Esophagus muscularis mucosa (tissue), 4 donors: ENCODE measurements around the gene KCNA5. TPM values are rescaled to one million over a fixed set of nuclear protein-coding genes. Genes with fewer than 3 reads are reported as not detected.

Experiments
- DNase-seq: peaks from one replicate; pipeline ENCODE4 v3.0.0-alpha.2; 2017; ENCODE audit errors: extremely low spot score
- H3K27ac ChIP-seq, 4 donors: fragments of 200-600 bp; sonication (generic); replicated peaks in 1 of 4; 1 replicate in 3 of 4; 2 replicates in 1 of 4; pipeline ENCODE4 v1.5.1; 2016 to 2019; ENCODE audit warnings: mild to moderate bottlenecking in 1 of 4
- H3K27me3 ChIP-seq, 4 donors: fragments of 200-600 bp; sonication (generic); one replicate each; pipeline versions ENCODE4 v1.5.1 to v1.6.0; 2016 to 2019
- H3K36me3 ChIP-seq, 4 donors: fragments of 200-600 bp; sonication (generic); one replicate each; pipeline ENCODE4 v1.5.1; 2016 to 2019
- H3K4me1 ChIP-seq, 4 donors: fragments of 200-600 bp; sonication (generic); one replicate each; pipeline ENCODE4 v1.5.1; 2016 to 2019
- H3K4me3 ChIP-seq, 4 donors: fragments of 200-600 bp; sonication (generic); 1 replicate in 2 of 4; 2 replicates in 2 of 4; pipeline ENCODE4 v1.5.1; 2016 to 2019; ENCODE audit warnings: mild to moderate bottlenecking in 4 of 4, moderate library complexity in 1 of 4
- H3K9me3 ChIP-seq, 4 donors: fragments of 200-600 bp; sonication (generic); 1 replicate in 3 of 4; 2 replicates in 1 of 4; pipeline ENCODE4 v1.5.1; 2016 to 2019
- EP300 ChIP-seq: sonication (generic); formaldehyde crosslinking; IDR thresholded peaks from one replicate; pipeline ENCODE4 v1.6.1; 2017; ENCODE audit warnings: antibody characterized with exemption
- POLR2A ChIP-seq: fragments of 450-650 bp; IDR thresholded peaks from one replicate; pipeline ENCODE4 v1.6.1; 2017; ENCODE audit warnings: antibody characterized with exemption, moderate library complexity, mild to moderate bottlenecking, low read depth
- POLR2AphosphoS5 ChIP-seq, 2 donors: sonication (generic); formaldehyde crosslinking; IDR thresholded peaks; one replicate each; pipeline ENCODE4 v1.6.1; 2017; ENCODE audit warnings: antibody characterized with exemption in 2 of 2
- WGBS: methylation state at CpG from one replicate; pipeline ENCODE4 v1.1.5; 2018; 5-methylcytosine and 5-hydroxymethylcytosine counted together
- intact Hi-C: fragments of 100-400 bp; cut with DNase I; formaldehyde crosslinking; loops from one replicate; pipeline ENCODE4 v1.15.1; 2023
- total RNA-seq, 4 donors: library from RNA; depleted of rRNA; stranded (reverse); fragments of >200 nt; gene quantifications; one replicate each; pipeline versions ENCODE4 v1.1.0 to v1.2.1, GENCODE V29; 2016
- TF ChIP-seq, protein P1 (sequence below), 3 experiments: fragments of 200-600 bp in 2 of 3; fragments of 450-650 bp in 1 of 3; sonication (generic) in 2 of 3; IDR thresholded peaks; one replicate each; pipeline ENCODE4 v1.5.1; 2017 to 2019; ENCODE audit warnings: antibody characterized with exemption in 3 of 3, mild to moderate bottlenecking in 2 of 3, moderate library complexity in 1 of 3

Gene KCNA5
- total RNA-seq, 4 donors from 2014 or later, result 1.2 to 5.9 (median 2.2) TPM

DNA sequence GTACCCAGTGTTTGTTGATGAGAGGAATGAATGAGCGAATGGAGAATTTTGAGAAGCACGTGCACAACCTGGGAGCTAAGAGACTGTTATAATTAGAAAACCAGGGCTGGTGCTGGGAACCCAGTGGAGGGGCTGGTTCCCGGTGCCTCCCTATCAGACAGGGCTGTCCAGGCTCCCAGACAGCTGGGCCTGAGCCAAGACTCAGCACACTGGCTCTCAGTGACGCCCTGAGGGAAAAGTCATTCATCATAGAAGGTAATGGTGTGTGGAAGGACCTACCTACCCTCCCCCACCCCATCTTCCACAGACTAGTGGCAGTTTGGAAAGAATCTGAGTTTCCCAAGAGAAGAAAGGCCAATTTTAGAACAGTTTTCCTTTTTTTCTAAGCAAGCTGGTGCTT, 34.7 kb downstream of the KCNA5 start:
- intact Hi-C loops, result no loop called here
- H3K4me1 ChIP-seq, result peaks cover 21 to 33% (median 28%) of the 10 kb centered on the region in 4 donors
- DNase-seq, result no peak

DNA sequence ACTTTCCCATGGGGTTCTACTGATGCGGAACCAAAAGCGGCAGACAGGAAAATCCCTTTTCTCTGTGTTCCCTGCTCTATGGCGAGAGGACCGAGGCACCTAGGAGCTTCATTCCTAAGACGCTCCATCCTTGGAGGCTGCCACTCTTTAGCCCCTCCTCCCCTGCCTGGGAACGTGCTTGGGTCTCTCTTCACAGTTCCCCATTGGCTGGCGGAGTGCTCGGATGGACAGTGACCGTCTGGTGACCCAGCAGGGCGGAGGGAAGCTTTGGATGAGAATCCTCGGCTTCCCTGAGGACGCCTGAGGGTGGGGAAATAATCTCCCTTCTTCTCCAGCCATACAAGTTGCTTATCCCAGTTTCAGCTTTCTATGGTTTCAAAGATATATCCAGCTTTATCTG, 37.3 kb downstream of the KCNA5 start:
- intact Hi-C loops, result no loop called here
- WGBS, result 72% methylated on average over 12 of the region's 12 CpGs

More for the DNA sequence above, 34.7 kb downstream of the KCNA5 start:
- no peaks in the 10 kb centered on the region for H3K36me3 ChIP-seq
- TF ChIP-seq POLR2A (no peak), EP300 (no peak), POLR2AphosphoS5 (IDR thresholded peaks at IDR 0.05) (no peak)
- TF ChIP-seq, protein P1, sequence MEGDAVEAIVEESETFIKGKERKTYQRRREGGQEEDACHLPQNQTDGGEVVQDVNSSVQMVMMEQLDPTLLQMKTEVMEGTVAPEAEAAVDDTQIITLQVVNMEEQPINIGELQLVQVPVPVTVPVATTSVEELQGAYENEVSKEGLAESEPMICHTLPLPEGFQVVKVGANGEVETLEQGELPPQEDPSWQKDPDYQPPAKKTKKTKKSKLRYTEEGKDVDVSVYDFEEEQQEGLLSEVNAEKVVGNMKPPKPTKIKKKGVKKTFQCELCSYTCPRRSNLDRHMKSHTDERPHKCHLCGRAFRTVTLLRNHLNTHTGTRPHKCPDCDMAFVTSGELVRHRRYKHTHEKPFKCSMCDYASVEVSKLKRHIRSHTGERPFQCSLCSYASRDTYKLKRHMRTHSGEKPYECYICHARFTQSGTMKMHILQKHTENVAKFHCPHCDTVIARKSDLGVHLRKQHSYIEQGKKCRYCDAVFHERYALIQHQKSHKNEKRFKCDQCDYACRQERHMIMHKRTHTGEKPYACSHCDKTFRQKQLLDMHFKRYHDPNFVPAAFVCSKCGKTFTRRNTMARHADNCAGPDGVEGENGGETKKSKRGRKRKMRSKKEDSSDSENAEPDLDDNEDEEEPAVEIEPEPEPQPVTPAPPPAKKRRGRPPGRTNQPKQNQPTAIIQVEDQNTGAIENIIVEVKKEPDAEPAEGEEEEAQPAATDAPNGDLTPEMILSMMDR (IDR thresholded peaks at IDR 0.05), result no peak
- H3K4me3 ChIP-seq, result no peak overlapping the region
- H3K27ac ChIP-seq, result peak overlapping the region in 1 of 4 donors; percentile 27
- no peaks in the 10 kb centered on the region for H3K27me3 ChIP-seq
- no peaks in the 10 kb centered on the region for H3K9me3 ChIP-seq
- 29% methylated on average over 4 of the region's 4 CpGs for WGBS

DNA sequence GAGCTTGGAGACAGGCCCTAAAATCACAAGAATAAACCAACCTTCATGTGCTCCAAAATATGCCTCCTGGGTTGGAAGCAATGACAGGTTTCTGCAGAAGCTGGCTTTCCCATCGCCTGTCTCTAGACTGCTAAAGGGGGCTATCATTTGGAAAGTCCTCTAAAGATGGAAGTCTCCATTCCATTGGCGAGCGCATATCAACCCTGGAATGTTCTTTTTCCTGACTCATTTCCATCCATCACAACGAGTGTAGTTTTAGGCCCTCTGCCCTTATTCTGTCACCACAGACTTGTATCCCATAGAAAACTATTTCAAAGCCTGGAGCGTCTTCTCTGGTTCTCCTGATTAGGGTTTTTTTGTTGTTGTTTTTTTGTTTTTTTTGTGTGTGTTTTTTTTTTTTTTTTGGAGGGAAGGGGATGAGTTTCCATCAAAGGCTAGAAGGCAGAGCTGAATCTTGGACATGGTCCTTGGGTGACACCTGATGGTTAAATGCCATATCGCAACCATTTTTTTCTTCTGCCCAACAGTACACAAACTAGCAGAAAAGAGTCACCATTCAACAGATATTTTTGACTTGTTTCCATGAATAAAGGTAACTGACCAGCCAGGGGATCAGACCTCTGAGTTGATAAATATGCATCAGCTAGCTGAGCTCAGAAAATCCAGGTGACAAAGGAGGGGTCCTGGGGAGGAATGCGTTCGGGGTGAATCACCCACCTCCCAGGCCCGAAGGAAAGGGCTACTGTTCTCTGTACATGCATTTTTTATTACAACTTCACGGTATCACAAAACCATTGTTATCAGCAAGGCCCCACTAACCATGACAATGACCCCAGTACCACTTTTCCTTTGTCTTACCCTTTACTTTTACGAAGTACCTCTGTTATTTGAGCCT, 40.5 kb downstream of the KCNA5 start:
- TF ChIP-seq POLR2AphosphoS5 (IDR thresholded peaks at IDR 0.05), result no peak
- TF ChIP-seq, protein P1 (IDR thresholded peaks at IDR 0.05), result peak; percentile 61 to 72 (median 67)
- H3K4me3 ChIP-seq, result no peak overlapping the region
- no peaks in the 10 kb centered on the region for H3K9me3 ChIP-seq
- no peak overlapping the region for H3K27ac ChIP-seq
- peaks cover 0 to 12% (median 0%) of the 10 kb centered on the region in 4 donors for H3K27me3 ChIP-seq
- no peaks in the 10 kb centered on the region for H3K36me3 ChIP-seq
- no peak for DNase-seq
- H3K4me1 ChIP-seq, result peaks cover 0 to 1% (median under 1%) of the 10 kb centered on the region in 4 donors
- 58% methylated on average over 11 of the region's 11 CpGs for WGBS
- intact Hi-C loops, result loop anchor here (1.0 to 2.0 kb wide), 2 partner anchors 62 to 229 kb away; no protein-coding TSS in a partner anchor

More for the DNA sequence above, 37.3 kb downstream of the KCNA5 start:
- DNase-seq, result no peak
- no peaks in the 10 kb centered on the region for H3K36me3 ChIP-seq
- H3K4me3 ChIP-seq, result no peak overlapping the region
- no peak for TF ChIP-seq POLR2AphosphoS5 (IDR thresholded peaks at IDR 0.05)
- no peak for TF ChIP-seq POLR2A
- TF ChIP-seq, protein P1 (IDR thresholded peaks at IDR 0.05), result no peak
- no peak for TF ChIP-seq EP300
- H3K27ac ChIP-seq, result no peak overlapping the region
- peaks cover 21 to 33% (median 28%) of the 10 kb centered on the region in 4 donors for H3K4me1 ChIP-seq
- H3K27me3 ChIP-seq, result no peaks in the 10 kb centered on the region
- H3K9me3 ChIP-seq, result no peaks in the 10 kb centered on the region

DNA sequence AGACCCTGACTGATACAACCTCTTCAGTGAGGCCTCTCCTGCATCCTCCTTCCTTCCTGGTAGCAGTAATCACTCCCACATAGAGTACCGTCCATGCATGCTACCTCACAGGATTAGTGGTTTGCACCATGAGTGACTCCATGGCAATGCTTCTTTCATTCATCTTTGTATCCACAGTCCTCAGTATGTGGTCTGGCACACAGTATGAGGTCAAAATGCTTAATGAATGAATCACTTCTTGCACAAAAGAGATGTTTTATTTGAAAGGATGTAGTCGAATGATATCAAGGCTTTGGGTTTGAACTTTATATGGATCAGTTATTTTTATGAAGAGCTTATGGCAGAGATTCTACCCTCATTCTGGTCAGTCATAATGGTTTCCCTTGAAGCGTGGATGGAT, 42.2 kb downstream of the KCNA5 start:
- intact Hi-C loops, result loop anchor here (2.0 kb wide), 1 partner anchor 231 kb away; no protein-coding TSS in a partner anchor
- DNase-seq, result no peak
- no peak overlapping the region for H3K4me3 ChIP-seq
- H3K9me3 ChIP-seq, result no peaks in the 10 kb centered on the region
- WGBS, result 61% methylated on average over 3 of the region's 3 CpGs
- no peaks in the 10 kb centered on the region for H3K4me1 ChIP-seq
- H3K27me3 ChIP-seq, result peaks cover 0 to 12% (median 0%) of the 10 kb centered on the region in 4 donors
- TF ChIP-seq EP300 (no peak), POLR2A (no peak)
- H3K36me3 ChIP-seq, result no peaks in the 10 kb centered on the region
- no peak overlapping the region for H3K27ac ChIP-seq

DNA sequence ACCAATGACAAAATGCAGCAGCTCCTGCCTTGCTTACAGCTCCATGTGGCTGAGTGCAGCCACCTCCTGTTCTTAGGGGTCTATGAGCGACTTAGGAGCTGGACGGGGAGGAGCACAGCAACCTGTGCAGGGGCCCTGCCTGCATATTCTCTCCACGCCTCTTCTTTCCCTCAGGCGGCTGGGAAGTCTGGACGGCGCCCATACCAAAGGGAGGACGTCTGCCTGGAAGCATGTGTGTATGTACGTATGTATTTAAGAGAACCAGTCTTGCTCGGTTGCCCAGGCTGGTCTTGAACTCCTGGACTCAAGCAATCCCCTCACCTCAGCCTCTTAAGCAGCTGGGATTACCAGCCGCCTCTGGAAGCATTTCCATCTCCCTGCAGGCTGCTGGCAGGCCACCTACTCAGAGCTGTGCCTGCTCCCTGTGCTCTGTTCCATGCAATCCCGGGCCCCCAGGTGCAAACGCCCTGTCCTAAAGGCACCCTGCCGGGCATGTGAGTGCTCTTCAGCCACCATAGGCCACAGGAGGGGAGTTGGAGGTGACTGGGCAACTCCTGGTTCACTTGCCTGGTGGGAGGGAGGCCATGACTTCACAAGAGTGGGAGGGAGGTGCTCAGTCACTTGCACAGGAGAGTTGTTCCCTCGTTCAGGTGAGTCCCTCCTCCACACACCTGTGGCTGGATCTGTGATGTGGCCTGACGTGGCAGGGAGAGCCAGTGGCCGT, 44.3 kb downstream of the KCNA5 start:
- WGBS, result 91% methylated on average over 16 of the region's 16 CpGs
- H3K4me3 ChIP-seq, result no peak overlapping the region
- DNase-seq, result no peak
- H3K27ac ChIP-seq, result no peak overlapping the region
- no peaks in the 10 kb centered on the region for H3K9me3 ChIP-seq
- no peak for TF ChIP-seq POLR2A
- H3K36me3 ChIP-seq, result no peaks in the 10 kb centered on the region
- intact Hi-C loops, result no loop called here
- peaks cover 0 to 12% (median 0%) of the 10 kb centered on the region in 4 donors for H3K27me3 ChIP-seq
- H3K4me1 ChIP-seq, result no peaks in the 10 kb centered on the region
